Kidney (tissue), 14 donors: ENCODE data around the gene PRKCE. TPM values are rescaled to one million over a fixed set of nuclear protein-coding genes. Genes with fewer than 3 reads are reported as not detected.

ENCODE experiments used
- DNase-seq, 5 donors: peaks; one replicate each; pipeline ENCODE4 v3.0.0-alpha.2; 2013 to 2020
- FAIRE-seq: peaks from 2 replicates; lab custom pipeline; 2012; peaks lifted over from hg19 to GRCh38; lab: Jason Lieb, UNC
- H3K27ac ChIP-seq, 2 donors: one replicate each; pipeline ENCODE4 v1.7.0; 2013; ENCODE audit warnings: low read depth in 2 of 2, low read length in 2 of 2, inconsistent platforms in 1 of 2
- H3K27me3 ChIP-seq: one replicate; pipeline ENCODE4 v1.7.1; 2013; ENCODE audit warnings: low read length, inconsistent platforms; ENCODE audit not compliant: control insufficient read depth, insufficient read depth
- H3K36me3 ChIP-seq, 3 donors: one replicate each; pipeline versions ENCODE4 v1.7.0 to v1.7.1; 2013; ENCODE audit warnings: low read length in 3 of 3, control low read depth in 1 of 3, inconsistent platforms in 1 of 3; ENCODE audit not compliant: insufficient read depth in 3 of 3, control insufficient read depth in 2 of 3
- H3K4me1 ChIP-seq, 3 donors: one replicate each; pipeline versions ENCODE4 v1.7.0 to v1.7.1; 2013; ENCODE audit warnings: low read length in 3 of 3, inconsistent platforms in 1 of 3, low read depth in 1 of 3; ENCODE audit not compliant: control insufficient read depth in 2 of 3, insufficient read depth in 2 of 3
- H3K4me3 ChIP-seq, 3 donors: one replicate each; pipeline versions ENCODE4 v1.7.0 to v1.8.1; 2013; ENCODE audit warnings: low read length in 3 of 3, control low read depth in 1 of 3, inconsistent platforms in 1 of 3
- H3K9ac ChIP-seq, 3 donors: one replicate each; pipeline versions ENCODE4 v1.7.0 to v1.7.1; 2013; ENCODE audit warnings: low read length in 3 of 3, control low read depth in 1 of 3, inconsistent platforms in 1 of 3
- H3K9me3 ChIP-seq, 3 donors: one replicate each; pipeline versions ENCODE4 v1.7.0 to v1.7.1; 2013; ENCODE audit warnings: low read length in 3 of 3, control low read depth in 1 of 3, inconsistent platforms in 1 of 3; ENCODE audit not compliant: control insufficient read depth in 2 of 3, insufficient read depth in 1 of 3
- intact Hi-C: fragments of 100-400 bp; cut with DNase I; formaldehyde crosslinking; loops from one replicate; pipeline ENCODE4 v1.11.1; 2022
- polyA plus RNA-seq: library from polyadenylated mRNA; stranded (reverse); fragments of 350-450 nt; fragmentation: Illumina TruSeq; extraction: RNeasy Lipid Tissue Mini Kit (QIAGEN cat#74804); gene quantifications from one replicate; pipeline ENCODE4 v1.2.3, GENCODE V29; 2014; ENCODE audit warnings: low read depth, low replicate concordance; ENCODE audit not compliant: insufficient read depth
- total RNA-seq: library from RNA; stranded (reverse); fragmentation: NEBNext Ultra II Directional; extraction: Animal tissue kit (Norgen Biotek cat#: 25700); gene quantifications from one replicate; pipeline ENCODE4 v1.2.1, GENCODE V29; 2021
- TF ChIP-seq, protein P1 (sequence below): IDR thresholded peaks from 3 replicates; pipeline ENCODE4 v1.5.1; 2012; ENCODE audit warnings: mild to moderate bottlenecking, moderate library complexity, borderline replicate concordance; ENCODE audit not compliant: insufficient read depth; ENCODE audit errors: extremely low read depth
- donor health status: control.
- donor health status: control.
- donor health status: control.
- donor health status: control.
- donor health status: control.
- donor health status: DM: yes; HTN: yes; CAD: no.
- donor health status: Normal renal cell carcinoma (clear cell type).

The PRKCE gene
- total and polyA plus RNA-seq, 2 donors from 2014 or later: 11.1 to 27.3 TPM

DNA sequence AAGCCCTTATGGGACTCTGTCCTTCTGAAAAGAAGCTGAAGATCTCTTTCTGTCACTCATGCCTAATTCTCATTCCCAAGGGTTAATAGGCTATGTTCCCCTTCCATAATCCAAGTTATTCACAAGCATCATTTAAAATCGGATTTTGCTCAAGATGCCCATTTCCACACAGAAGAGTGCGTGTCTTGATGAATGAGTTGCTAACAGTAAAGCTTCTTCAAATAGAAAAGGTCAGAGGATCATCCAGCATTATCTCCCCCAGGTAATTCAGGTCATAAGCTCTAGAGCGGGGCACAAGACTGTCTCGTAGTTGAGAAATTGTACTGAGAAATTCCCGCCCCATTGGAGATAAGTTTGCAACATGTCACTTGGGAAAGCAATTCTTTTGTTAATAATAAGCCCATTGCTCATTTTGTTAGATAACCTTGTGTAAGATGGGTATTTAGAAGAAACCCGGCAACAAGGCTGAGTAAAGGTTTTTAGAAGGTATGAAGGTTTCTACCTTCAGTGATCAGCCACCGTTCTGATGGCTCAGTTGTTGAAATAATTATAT is 355.1 kb downstream of the PRKCE start:
- Histone ChIP-seq H3K27me3 (no peaks in the 10 kb centered on the region), H3K27ac (peak overlapping the region in 1 of 2 donors; percentile 68), H3K4me3 (no peak overlapping the region), H3K4me1 (peaks cover 0 to 14% (median 5%) of the 10 kb centered on the region in 3 donors), H3K9me3 (no peaks in the 10 kb centered on the region), H3K9ac (no peak overlapping the region), H3K36me3 (peaks cover 0 to 3% (median 0%) of the 10 kb centered on the region in 3 donors)
- DNase-seq: no peak
- intact Hi-C loops: no loop called here
- TF ChIP-seq, protein P1, sequence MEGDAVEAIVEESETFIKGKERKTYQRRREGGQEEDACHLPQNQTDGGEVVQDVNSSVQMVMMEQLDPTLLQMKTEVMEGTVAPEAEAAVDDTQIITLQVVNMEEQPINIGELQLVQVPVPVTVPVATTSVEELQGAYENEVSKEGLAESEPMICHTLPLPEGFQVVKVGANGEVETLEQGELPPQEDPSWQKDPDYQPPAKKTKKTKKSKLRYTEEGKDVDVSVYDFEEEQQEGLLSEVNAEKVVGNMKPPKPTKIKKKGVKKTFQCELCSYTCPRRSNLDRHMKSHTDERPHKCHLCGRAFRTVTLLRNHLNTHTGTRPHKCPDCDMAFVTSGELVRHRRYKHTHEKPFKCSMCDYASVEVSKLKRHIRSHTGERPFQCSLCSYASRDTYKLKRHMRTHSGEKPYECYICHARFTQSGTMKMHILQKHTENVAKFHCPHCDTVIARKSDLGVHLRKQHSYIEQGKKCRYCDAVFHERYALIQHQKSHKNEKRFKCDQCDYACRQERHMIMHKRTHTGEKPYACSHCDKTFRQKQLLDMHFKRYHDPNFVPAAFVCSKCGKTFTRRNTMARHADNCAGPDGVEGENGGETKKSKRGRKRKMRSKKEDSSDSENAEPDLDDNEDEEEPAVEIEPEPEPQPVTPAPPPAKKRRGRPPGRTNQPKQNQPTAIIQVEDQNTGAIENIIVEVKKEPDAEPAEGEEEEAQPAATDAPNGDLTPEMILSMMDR: no peak
- FAIRE-seq: no peak

DNA sequence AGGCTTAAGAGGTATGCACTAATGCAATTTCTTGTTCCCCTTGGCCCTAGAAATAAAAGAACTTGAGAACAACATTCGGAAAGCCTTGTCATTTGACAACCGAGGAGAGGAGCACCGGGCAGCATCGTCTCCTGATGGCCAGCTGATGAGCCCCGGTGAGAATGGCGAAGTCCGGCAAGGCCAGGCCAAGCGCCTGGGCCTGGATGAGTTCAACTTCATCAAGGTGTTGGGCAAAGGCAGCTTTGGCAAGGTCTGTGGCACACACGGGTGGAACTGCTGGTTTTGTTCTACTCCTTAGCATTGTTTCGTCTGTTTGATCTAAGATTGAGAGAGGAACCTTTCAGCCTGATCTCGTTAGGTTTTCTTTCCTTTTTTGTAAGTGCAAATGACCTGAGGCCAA is 355.9 kb downstream of the PRKCE start:
- intact Hi-C loops: no loop called here
- no peak overlapping the region for H3K9ac ChIP-seq
- H3K27me3 ChIP-seq: no peaks in the 10 kb centered on the region
- H3K4me3 ChIP-seq: no peak overlapping the region
- peaks cover 0 to 3% (median 0%) of the 10 kb centered on the region in 3 donors for H3K36me3 ChIP-seq
- H3K4me1 ChIP-seq: peaks cover 0 to 9% (median 0%) of the 10 kb centered on the region in 3 donors
- TF ChIP-seq, protein P1: no peak
- H3K9me3 ChIP-seq: no peaks in the 10 kb centered on the region
- peak in 1 of 5 donors; percentile 56 for DNase-seq
- FAIRE-seq: no peak
- H3K27ac ChIP-seq: no peak overlapping the region

DNA sequence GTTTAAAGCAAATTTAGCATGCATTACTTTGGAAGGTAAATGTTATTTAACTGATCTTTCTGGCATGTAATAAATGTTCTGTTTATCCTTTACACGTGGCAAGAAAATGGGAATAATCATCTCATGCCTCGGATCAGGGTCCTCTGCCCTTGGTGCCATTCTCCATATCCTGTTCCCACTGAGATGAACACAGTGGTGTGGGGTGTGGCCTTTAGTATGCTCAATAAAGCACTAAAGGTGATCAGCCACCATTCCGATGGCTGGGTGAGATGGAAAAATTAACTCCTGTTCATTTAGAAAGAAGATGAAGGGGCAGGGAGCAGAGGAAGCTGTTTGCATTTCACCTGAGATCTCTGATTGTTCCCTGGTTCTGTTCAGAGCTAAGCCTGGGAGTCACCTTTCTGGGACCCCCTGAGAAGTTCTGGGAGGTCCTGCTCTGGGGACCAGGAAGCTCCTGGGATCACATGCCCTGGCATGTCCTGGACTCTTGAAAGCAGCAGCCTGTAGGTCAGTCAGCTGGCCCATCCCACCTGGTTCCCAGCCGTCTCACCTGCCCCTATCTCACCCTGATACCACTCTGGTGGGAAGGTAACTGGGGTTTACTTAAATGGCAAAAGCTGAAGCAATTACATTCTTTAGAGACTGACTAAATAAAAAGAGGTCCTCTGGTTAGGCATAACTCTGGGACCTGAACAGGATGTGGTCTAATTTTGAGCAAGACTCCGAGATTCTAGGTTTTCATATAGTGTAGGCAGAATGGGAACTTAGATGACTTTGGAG is 356.8 kb downstream of the PRKCE start:
- no peak overlapping the region for H3K4me3 ChIP-seq
- peaks cover 0 to 7% (median 0%) of the 10 kb centered on the region in 3 donors for H3K36me3 ChIP-seq
- FAIRE-seq (no peak), DNase-seq (no peak)
- TF ChIP-seq, protein P1: no peak
- intact Hi-C loops: no loop called here
- no peaks in the 10 kb centered on the region for H3K27me3 ChIP-seq
- H3K9ac ChIP-seq: no peak overlapping the region
- H3K9me3 ChIP-seq: no peaks in the 10 kb centered on the region
- peaks cover 0 to under 1% (median 0%) of the 10 kb centered on the region in 3 donors for H3K4me1 ChIP-seq
- H3K27ac ChIP-seq: no peak overlapping the region
